ENCODE results near the gene SAP30L.

The SAP30L gene

DNA sequence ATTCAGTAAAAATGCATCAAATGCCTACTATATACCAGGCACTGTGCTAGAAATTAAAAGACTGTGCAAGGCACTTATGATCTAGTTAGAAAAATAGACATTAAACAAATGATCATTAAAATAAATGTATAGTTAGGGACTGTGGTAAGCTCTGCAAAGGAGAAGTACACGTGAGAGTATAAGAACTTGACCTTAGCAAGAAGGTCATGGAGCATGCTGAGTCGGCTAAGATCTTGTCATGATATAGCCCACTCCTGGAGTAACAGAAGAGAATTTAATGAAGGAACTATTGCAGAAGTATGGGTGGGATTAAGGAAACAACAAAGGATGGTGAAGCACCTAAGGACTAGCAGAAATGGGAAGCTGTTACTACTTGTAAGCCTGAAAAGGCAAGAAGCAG lies 23.5 kb upstream of the SAP30L start:
- no peak for DNase-seq

GRCh38 chr5:154428208-154428607 lies 17.6 kb upstream of the SAP30L start:
- no peak for DNase-seq

- no peak for DNase-seq
Measured at GRCh38 chr5:154429341-154429740, 16.5 kb upstream of the SAP30L start.

- DNase-seq, result no peak
Measured at GRCh38 chr5:154430466-154430865, 15.3 kb upstream of the SAP30L start.

GRCh38 chr5:154430961-154431630 lies 14.7 kb upstream of the SAP30L start:
- no peak for DNase-seq

GRCh38 chr5:154435226-154435625 lies 10.6 kb upstream of the SAP30L start:
- DNase-seq, result no peak

DNA sequence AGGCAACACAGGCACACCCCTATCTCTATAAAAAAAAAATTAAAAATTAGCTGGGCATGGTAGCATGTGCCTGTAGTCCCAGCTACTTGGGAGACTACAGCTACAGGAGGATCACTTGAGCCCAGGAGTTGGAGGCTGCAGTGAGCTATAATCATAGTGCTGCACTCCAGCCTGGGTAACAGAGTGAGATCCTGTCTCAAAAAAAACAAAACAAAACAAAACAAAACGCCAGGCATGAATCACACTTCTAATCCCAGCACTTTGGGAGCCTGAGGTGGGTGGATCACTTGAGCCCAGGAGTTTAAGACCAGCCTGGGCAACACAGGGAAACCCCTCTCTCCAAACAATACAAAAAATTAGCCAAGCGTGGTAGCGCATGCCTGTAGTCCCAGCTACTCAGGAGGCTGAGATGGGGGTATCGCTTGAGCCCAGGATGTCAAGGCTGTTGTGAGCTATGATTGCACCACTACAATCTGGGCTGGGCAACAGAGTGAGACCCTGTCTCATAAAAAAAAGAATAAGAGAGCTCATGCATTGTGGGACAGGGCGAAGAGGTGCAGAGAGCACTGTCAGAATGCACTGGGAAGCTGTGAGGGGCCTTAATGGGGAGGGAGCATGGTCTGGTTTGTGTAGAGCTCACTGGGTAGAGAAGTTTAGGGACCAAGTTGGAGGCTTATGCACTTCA lies 8.4 kb upstream of the SAP30L start:
- no peak for DNase-seq

DNA sequence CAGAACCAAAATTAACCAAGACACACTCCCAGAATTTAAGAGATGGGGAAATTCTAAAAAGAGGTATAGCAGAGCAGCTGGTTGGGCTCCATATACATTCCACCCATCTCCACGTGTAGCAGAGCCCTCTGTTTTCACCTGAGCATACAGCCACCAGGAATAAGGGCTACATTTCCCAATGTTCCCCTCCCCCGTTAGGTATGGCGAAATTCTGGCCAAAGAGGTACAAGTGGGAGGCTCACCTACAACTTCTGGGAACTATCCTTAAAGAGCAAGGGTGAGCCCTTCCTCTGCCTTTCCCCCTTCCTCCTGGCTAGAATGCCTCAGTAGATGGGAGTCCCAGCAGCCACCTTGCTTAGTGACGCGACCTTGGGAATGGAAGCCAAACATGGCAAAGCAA lies 5.3 kb upstream of the SAP30L start:
- no peak for DNase-seq

DNA sequence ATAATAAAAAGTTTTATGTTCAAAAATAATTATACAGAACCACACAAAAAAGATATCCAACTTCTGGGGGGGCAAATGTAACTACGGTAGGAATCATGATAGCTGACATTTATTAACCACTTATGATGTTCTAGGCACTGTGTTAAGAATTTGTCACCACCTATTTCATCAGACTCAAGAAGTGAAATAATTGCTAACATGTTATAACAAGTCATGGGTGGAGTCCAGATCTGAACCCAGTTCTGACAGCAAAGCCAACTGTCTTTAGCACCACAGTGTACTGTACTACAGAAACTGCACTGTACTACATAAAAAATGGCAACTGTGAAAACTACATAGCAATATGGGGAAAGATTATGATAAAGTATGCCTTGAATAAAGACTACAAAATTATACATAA lies 3.0 kb upstream of the SAP30L start:
- no peak for DNase-seq

GRCh38 chr5:154444556-154445421 lies 1.0 kb upstream of the SAP30L start:
- no peak for DNase-seq

DNA sequence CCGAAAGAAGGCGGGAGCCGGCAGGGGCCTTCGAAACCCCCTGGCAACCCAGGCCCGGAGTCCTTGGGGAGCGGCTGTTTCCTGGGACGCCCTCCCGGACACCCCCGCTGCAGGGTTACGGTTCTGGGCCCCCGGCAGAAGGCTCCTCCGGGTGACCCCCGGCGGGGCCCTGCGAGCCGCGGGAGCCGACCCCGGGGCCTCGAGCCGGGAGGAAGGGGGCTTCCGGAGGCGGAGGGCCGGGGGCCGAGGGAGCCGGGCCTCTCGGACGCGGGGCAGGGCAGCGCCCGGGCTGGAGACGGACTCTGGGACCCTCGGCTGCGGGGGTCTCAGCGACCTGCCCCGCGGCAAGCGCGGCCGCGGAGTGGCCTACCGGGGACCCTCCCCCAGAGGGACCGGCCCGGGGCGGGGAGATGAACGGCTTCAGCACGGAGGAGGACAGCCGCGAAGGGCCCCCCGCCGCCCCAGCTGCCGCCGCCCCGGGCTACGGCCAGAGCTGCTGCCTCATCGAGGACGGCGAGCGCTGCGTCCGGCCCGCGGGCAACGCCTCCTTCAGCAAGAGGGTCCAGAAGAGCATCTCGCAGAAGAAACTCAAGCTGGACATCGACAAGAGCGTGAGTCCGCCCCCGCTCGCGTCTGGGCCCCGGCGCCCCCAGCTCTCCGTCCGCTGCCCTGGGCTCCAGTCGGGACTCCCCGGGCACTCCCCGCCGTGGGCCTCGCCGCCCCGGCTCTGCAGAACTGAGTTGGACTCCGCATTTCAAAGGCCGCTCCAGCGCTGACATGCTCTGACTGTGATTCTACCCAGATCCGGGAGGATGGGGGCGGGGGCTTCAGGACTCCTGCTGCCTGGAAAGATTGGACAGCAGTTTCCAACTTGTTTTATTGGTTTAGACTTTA lies 645 bp downstream of the SAP30L start:
- no peak for DNase-seq

GRCh38 chr5:154447089-154447725 lies 1.4 kb downstream of the SAP30L start:
- no peak for DNase-seq

DNA sequence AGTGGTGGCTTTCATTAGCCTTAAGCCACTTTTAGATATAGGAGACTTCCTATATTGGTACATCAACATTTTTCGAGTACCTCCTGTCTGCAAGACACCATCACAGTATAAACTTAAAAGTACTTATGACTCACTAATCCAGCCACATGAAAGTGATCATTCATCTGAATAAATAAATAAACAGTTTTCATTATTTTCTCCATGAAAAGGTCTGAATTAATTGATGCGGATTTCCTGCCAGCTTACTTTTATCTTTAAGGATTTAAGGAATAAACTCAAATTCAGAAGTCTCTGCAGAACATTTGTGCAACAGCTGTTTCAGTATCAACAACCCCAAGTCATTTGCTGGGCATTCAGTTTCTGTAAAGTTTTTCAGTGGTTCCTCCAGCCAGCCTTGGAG lies 4.0 kb downstream of the SAP30L start:
- DNase-seq, result no peak

GRCh38 chr5:154451957-154452356 lies 6.2 kb downstream of the SAP30L start:
- DNase-seq, result no peak

DNA sequence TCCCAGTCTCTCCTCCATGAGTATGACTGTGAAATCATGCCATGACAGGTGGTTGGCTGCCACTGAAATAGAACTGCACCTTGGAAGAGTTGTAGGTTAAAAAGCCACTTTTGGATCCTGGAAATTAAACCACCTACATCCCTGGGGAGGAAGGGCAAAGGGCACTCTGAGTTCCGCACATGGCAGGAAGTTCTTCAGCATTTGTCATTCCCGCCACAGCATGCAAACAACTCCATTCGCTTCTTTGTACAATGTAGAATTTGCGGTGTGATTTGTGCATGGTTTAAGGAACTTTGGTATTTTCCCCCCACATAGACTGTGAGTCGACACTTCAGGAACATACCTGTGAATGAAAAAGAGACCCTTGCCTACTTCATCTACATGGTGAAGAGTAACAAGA lies 9.8 kb downstream of the SAP30L start:
- DNase-seq, result no peak

DNA sequence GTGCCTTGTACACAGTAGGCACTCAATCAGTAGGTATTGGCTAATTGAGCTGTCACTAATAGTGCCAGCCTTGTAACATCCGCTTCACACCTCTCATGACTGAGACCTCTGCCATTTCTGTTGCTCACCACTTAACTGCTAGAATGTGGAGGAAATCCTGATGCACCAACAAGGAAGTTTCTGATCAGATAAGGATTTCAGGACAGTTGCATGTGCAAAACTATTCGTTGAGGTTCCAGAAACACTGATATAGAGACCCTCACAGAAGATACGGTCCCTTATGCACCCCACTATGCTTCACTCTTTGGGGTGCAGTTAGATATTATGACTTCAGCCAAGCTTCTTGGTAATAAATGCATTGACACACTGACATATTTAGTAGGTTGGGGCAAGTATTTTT lies 10.7 kb downstream of the SAP30L start:
- DNase-seq, result no peak

- DNase-seq, result no peak
Measured at GRCh38 chr5:154459015-154459414, 13.2 kb downstream of the SAP30L start.

- DNase-seq, result no peak
Measured at GRCh38 chr5:154460172-154460571, 14.4 kb downstream of the SAP30L start.

GRCh38 chr5:154461531-154461930 lies 15.7 kb downstream of the SAP30L start:
- DNase-seq, result no peak

GRCh38 chr5:154464438-154464837 lies 18.6 kb downstream of the SAP30L start:
- no peak for DNase-seq

DNA sequence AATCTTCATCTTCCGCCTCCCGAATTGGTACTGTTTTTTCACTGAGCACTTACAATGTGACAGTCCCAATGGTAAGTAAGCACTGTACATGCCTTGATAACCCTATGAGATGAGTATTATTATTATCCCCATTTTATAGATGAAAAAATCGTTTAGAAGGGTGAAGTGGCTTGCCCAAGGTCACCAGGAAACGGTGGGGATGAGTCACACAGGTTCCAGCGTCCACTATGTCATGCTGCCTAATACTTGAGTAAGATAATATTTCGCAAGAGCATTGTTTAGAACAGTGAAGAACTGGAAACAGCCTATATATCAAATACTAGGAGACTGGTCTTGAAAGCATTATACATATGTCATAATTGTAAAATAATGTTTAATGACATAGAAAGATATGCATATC lies 19.4 kb downstream of the SAP30L start:
- no peak for DNase-seq

GRCh38 chr5:154466147-154466546 lies 20.4 kb downstream of the SAP30L start:
- no peak for DNase-seq
